HG02588 (cell line): ENCODE results near the gene FUCA1.
A peak's percentile ranks its signal among the peaks of the same experiment; 100 is the strongest.
"Not testable (repeated sequence)": the region's sequence is repeated elsewhere in the genome, so short reads cannot be mapped to it uniquely, and the experiment has no call there.

Source experiments
- ATAC-seq: cut with Tn5 transposase; IDR thresholded peaks from one replicate; pipeline ENCODE4 v1.9.1; 2021; ENCODE audit warnings: mild to moderate bottlenecking, moderate library complexity; ENCODE audit not compliant: unreplicated experiment

The FUCA1 gene

DNA sequence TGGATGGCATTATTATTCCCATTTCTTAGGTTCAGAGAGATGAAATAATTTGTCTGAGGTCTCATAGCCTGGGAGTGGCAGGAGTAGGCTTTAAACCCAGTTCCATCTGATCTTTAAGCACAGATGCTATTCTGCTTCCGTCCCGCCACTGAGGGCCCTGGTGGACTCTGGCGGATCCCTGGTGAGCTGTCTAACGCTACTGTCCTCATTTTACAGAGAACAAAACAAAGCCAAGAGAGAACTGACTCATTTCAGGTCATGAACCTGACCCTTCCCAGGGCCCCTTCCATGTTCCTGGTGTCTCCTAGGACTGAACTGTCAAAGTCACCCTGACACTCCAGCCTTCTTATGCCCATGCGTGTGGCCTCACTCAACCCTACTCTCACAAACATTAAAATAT, 64.4 kb downstream of the FUCA1 start:
- ATAC-seq, result no peak

DNA sequence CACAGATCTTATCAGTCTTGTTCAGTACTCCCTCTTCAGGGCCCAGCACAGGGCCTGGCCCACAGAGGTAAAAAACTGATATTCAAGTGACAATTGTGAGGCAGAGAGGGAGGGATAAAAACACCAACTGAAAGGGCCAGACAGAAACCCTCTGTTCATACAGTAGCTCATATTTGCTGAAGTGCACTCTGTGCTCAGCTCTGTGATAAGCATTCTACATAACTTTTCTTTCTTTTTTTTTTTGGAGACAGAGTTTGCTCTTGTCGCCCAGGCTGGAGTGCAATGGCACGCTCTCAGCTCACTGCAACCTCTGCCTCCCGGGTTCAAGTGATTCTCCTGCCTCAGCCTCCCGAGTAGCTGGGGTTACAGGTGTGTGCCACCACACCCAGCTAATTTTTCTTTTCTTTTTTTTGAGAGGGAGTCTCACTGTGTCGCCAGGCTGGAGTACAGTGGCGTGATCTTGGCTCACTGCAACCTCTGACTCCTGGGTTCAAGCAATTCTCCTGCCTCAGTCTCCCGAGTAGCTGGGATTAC, 65.2 kb downstream of the FUCA1 start:
- ATAC-seq, result not testable (repeated sequence)

DNA sequence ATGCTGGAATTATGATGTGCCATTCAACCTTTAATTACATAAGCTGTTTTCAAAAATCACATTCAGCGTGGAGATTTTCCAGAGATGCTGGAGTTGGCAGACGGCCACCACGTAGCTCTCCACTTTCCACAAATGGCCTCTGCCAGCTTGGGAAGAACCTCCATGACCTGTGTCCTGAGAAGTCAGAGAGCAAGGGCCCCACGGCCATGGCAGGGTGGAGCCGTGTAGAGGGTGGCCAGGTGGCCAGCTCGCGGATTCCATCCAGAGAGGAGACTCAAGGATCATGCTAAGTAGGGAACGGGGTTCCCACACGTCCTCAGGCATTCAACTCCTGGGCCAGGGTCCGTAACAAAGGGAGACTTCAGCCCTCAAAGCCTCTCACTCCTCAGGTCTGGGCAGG, 66.2 kb downstream of the FUCA1 start:
- no peak for ATAC-seq

DNA sequence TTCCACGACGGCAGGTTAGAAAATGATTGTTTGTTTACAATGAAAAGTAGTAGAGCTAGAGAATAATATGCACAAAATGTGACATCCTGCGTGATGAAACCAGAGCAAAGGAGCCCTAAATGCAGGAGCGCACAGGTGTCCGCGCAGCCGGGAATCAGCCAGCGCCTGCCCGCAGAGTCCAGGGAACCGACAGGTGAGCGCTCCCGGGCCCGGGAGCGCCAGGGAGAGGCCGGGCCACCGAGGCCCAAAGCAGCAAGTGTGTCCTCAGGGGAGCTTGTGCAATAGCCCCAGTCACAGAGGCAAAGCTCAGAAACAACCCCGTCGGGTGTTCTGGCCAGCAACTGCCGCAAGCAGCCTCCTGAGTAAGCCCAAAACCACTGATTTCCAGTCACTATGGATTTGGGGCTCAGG, 66.7 kb downstream of the FUCA1 start:
- no peak for ATAC-seq

DNA sequence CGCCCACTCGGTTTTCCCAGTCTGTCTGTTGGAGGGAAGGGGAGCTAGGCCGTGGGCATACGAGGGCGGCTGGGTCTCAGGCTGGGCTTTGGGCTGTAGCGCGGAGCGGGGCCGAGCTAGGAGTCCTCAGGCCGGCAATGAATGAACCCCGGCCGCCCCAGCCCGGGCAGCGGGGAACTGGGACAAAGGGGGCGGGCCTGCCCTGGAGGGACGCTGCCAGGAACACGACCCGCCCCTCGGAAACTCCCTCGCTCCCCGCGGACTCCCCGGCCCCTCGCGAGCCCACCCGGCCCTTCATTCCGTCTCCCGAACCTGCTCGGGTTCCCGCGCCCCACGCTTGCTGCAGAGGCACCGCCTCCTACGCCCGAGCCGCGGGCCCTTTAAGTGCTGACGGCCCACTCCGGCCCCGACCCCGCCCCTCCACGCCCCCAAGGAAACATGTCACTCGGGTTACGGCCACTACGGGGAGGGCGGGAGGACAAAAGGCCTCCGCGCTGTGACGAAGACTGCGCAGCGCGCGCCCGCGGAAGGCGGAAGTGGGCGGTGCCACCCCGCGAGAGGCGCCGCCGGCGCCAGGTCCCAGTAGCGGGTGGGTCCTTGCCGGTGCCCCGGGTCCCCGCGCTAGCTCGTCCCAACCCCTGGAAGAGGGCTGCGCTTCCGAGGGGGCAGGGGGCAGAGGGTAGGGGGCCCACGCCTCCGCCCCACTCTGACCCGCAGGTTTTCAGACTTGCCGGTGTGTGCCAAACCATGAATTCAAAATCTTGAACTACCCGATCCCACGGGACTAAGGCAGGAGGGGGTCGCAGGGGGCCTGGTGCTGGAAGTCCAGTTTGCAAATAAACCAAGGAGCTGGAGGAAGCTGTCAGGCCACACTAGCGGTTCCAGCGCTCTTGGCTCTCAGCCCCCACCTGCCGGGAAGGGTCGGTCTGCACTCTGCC, 67.4 kb downstream of the FUCA1 start, which contains the start of gene GALE:
Gene GALE (minus strand): TSS at position 355 of the 938 bp plus-strand sequence. CDS start 1,747 bp downstream, outside the sequence.
- peak; percentile 75 for ATAC-seq

DNA sequence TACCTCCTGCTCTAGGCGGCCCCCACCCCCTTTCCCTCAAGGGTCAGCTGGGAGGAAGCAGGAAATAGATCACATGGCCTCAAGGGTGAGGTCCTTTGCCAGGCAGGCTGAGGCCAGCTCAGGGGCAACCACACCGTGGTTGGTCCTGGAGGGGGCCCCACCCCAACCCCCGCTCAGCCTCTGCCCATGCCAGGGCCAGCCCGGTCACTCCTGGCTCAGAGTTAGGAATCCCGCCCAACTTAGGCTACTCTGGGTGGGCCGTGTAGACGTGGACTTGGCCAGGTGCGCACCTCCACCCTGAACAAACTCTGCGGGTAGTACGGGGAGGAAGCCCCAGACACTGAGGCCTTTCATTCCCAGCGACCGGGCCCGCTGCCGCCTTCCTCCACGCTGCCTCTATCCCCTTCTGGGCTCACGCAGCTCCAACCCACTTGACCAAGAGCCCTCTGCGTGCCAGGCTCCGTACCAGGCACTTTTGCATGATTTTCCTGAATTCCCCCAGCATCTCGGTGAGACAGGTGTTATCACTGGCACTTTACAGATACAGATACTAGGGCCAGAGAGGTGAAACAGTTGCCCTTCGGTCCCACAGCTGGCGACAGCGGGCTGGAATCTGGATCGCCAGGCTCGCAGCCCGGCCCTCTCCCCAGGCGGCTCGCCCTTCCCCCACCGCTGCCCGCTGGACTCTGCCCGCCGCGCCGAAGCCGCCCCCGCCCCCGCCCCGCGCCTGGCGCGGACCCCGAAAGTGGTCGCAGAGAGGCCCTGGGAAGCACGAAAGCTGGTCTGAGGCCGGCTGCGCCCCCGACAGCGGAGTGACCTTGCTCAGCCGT, 68.3 kb downstream of the FUCA1 start:
- ATAC-seq, result peak; percentile 4

DNA sequence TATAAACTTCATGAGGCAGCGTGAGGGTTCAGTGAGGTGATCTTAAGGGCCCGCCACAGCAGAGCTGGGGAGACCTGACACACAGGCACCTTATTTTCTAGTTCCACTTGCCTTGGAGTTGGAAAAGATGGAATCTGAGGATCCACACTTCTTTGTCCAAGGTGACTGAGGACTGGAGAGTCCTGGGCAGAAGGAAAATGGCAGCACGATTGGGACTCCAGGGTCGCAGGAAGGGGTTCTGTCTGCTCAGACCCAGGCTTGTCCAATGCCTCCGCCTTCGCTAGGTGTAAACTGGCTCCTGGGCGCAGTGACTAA, 68.9 kb downstream of the FUCA1 start:
- ATAC-seq, result no peak

DNA sequence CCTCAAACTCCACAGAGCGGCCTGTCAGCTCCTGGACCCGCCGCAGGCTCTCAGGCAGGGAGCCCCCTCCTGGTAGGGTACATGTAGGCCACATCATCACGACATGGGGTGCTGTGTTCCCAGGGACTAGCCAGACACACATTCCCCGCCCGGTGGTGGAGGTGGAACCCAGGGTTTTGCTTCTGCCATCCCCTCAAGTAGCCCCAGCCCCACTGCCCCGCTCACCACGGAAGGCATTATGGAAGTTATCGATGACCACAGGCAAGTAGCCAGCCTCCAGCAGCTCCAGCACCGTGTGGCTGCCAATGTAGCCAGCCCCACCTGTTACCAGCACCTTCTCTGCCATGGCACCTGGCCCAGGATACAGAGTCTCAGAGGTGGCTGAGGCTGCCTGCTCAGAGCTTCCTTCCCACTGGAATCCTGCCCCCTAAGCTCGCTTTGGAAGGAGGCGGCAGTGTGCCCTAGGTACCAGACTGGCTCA, 69.4 kb downstream of the FUCA1 start:
- ATAC-seq, result no peak

DNA sequence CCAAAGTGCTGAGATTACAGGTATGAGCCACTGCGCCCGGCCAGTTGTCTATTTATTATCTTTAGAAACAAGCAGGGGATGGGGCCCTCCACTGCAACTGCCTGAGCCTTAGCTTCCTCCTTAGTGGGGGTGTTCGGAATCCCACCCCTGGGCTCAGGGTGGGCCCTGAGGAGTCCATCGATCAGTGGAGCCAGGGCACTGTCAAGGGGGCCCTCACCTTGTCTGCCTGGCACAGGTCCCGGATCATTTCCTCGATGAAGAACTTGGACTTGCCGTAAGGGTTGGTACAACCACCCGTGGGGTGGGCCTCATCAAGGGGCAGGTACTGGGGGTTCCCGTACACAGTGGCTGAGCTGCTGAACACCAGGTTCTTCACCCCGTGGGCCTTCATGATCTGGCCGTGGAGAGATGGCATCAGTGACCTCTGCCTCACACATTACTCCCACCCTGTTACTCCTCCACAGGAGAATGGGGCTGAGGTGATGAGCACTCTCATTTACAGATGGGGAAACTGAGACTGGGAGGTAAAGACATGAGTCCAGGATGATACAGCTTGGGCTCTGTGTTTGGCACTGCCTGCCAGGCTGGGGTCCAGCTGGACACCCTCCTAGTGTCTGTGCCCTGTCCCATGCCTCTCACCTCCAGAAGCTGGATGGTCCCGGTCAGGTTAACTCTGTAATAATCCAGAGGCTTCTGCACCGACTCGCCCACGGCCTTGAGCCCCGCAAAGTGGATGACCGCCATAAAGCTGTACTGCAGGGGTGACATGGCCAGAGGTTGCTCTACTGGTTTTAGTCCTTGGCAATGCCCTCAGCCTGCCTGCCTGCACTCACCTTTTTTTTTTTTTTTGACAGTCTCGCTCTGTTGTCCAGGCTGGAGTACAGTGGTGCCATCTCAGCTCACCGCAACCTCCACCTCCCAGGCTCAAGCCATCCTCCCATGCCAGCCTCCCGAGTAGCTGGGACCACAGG, 70.3 kb downstream of the FUCA1 start:
- no peak for ATAC-seq

DNA sequence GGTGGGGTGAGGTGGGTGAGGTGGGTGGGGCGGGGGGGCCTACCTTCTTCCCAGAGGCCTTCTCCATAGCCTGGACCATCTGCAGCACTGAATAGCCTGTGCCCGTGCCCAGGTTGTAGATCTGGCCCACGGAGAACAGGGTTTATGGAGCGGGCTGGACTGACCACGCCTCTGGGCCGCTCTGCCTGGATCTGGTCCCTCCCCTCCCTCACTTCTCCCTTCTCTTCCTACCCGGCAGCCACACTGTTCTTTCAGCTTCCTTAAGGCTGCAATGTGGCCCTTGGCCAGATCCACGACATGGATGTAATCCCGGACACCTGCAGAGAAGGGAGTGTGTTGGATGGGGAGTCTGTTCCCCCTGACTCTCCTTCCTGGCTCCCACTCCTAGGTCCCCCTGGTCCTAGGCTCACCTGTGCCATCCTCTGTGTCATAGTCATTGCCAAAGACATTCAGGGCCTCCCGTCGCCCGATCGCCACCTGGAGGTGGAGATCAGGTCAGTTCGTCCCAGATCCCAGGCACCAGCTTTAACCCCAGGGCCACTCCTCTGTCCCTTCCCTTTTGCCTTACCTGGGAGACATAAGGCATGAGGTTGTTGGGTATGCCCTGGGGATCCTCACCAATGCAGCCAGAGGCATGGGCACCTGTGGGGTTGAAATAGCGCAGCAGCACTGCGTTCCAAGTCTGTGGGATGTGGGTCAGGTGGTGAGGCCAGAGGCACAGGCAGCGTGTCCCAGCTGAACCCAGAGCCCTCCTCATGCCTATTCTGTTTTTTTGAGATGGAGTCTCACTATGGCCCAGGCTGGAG, 71.4 kb downstream of the FUCA1 start:
- ATAC-seq, result no peak

DNA sequence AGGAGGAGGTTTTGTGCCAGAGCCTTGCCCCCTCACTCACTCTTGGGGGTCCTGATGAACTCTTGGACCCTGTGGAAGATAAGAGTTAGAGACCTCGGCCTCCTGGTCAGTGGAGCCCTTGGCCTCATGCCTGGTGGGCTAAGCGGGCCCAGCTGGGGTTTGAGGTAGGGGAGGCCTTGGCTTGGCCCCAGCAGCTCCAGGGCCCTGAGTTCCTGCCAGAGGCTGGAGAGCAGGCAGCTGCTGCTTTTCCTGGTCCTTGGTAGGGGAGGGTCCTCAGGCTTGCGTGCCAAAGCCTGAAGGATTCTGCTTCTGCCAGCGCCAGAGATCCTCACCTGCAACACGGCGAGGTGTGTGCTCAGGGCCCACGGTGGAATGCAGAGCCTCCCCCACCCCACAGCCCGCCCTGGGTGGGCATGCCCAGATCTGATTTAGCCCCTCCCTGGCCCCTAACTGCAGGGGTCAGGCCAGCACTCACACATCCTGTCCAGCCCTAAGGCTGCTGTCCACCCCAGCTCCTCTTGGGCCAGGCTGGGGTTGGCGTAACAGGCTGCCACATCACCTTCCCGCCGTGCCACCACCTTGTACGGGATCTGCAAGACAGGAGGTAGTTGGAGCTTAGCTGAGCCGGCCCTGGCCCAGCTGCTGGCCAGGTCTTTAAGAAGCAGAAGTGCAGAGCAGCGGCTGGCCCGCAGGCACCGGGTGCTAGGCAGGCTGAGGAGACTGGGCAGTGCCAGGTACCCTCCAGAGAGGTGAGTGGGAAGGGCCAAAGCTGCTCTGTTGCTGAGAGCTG, 72.2 kb downstream of the FUCA1 start:
- ATAC-seq, result no peak
